ENCODE measurements around the gene STKLD1. TPM values are rescaled to one million over a fixed set of nuclear protein-coding genes. Genes with fewer than 3 reads are reported as not detected.

The STKLD1 gene
- total RNA-seq, 1 donor from 2014 or later: under 0.01 TPM

- TF ChIP-seq, protein P1, sequence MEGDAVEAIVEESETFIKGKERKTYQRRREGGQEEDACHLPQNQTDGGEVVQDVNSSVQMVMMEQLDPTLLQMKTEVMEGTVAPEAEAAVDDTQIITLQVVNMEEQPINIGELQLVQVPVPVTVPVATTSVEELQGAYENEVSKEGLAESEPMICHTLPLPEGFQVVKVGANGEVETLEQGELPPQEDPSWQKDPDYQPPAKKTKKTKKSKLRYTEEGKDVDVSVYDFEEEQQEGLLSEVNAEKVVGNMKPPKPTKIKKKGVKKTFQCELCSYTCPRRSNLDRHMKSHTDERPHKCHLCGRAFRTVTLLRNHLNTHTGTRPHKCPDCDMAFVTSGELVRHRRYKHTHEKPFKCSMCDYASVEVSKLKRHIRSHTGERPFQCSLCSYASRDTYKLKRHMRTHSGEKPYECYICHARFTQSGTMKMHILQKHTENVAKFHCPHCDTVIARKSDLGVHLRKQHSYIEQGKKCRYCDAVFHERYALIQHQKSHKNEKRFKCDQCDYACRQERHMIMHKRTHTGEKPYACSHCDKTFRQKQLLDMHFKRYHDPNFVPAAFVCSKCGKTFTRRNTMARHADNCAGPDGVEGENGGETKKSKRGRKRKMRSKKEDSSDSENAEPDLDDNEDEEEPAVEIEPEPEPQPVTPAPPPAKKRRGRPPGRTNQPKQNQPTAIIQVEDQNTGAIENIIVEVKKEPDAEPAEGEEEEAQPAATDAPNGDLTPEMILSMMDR (IDR thresholded peaks at IDR 0.05; ENCODE audit: insufficient read depth, low read length, severe bottlenecking): no peak
- FAIRE-seq (no peak), DNase-seq (ENCODE audit: low read depth) (no peak)
- H3K27me3 ChIP-seq (ENCODE audit: control insufficient read depth, insufficient read depth, low read length): no peaks in the 10 kb centered on the region
- no peaks in the 10 kb centered on the region for H3K36me3 ChIP-seq (ENCODE audit: control insufficient read depth, insufficient read depth, low read length)
- H3K4me3 ChIP-seq (ENCODE audit: low read depth, low read length): no peak overlapping the region
Observed at GRCh38 chr9:133454325-133454724, 78.2 kb downstream of the STKLD1 start.

- TF ChIP-seq, protein P1 (IDR thresholded peaks at IDR 0.05; ENCODE audit: insufficient read depth, low read length, severe bottlenecking): no peak
- Histone ChIP-seq H3K4me3 (ENCODE audit: low read depth, low read length) (no peak overlapping the region), H3K27me3 (ENCODE audit: control insufficient read depth, insufficient read depth, low read length) (no peaks in the 10 kb centered on the region), H3K36me3 (ENCODE audit: control insufficient read depth, insufficient read depth, low read length) (no peaks in the 10 kb centered on the region)
- DNase-seq (ENCODE audit: low read depth): no peak
- no peak for FAIRE-seq
Observed at GRCh38 chr9:133454943-133455673, 78.9 kb downstream of the STKLD1 start.

Other genes with a start within 250 kb of the STKLD1 start
- 1.0 and 1.1 TPM in 2 replicates for gene GBGT1, start 212.5 kb upstream of the STKLD1 start, total RNA-seq
- gene OBP2B, start 167.1 kb upstream of the STKLD1 start, total RNA-seq: not detected in 2 replicates
- 1.8 and 1.9 TPM in 2 replicates for gene ABO, start 101.2 kb upstream of the STKLD1 start, total RNA-seq
- 9.0 and 11.1 TPM in 2 replicates for gene SURF6, start 40.2 kb upstream of the STKLD1 start, total RNA-seq
- 17.5 and 21.3 TPM in 2 replicates for gene MED22, start 28.2 kb upstream of the STKLD1 start, total RNA-seq
- 2,200 and 3,023 TPM in 2 replicates for gene RPL7A, start 28.1 kb upstream of the STKLD1 start, total RNA-seq
- 23.4 and 44.5 TPM in 2 replicates for gene SURF1, start 19.9 kb upstream of the STKLD1 start, total RNA-seq
- 46.6 and 51.3 TPM in 2 replicates for gene SURF2, start 19.8 kb upstream of the STKLD1 start, total RNA-seq
- 269 and 295 TPM in 2 replicates for gene SURF4, start 306 bp upstream of the STKLD1 start, total RNA-seq
- gene REXO4, start 41.6 kb downstream of the STKLD1 start, total RNA-seq: 13.7 and 15.5 TPM in 2 replicates
- 0.53 and 1.0 TPM in 2 replicates for gene ADAMTS13, start 46.0 kb downstream of the STKLD1 start, total RNA-seq
- 5.5 and 9.2 TPM in 2 replicates for gene CACFD1, start 83.6 kb downstream of the STKLD1 start, total RNA-seq
- gene SLC2A6, start 102.7 kb downstream of the STKLD1 start, total RNA-seq: 2.6 and 2.9 TPM in 2 replicates
- not detected in 2 replicates for gene MYMK, start 148.6 kb downstream of the STKLD1 start, total RNA-seq
- not detected in 2 replicates for gene ADAMTSL2, start 158.3 kb downstream of the STKLD1 start, total RNA-seq
- not detected in 2 replicates for gene FAM163B, start 233.0 kb downstream of the STKLD1 start, total RNA-seq